ENCODE results near the gene LMAN1.

LMAN1 gene

GRCh38 chr18:59358414-59358711 is 702 bp downstream of the LMAN1 start:
- DNase-seq = no peak

GRCh38 chr18:59357928-59358327 is 1.1 kb downstream of the LMAN1 start:
- no peak for DNase-seq

- no peak for DNase-seq
These were observed 4.3 kb downstream of the LMAN1 start for GRCh38 chr18:59354731-59355130.

- DNase-seq = no peak
These were observed 5.9 kb downstream of the LMAN1 start for GRCh38 chr18:59353079-59353680.

- DNase-seq = no peak
These were observed 6.7 kb downstream of the LMAN1 start for GRCh38 chr18:59352250-59352855.

GRCh38 chr18:59345556-59345955 is 13.5 kb downstream of the LMAN1 start:
- no peak for DNase-seq

- no peak for DNase-seq
These were observed 14.1 kb downstream of the LMAN1 start for GRCh38 chr18:59344996-59345395.

- DNase-seq = no peak
These were observed 15.1 kb downstream of the LMAN1 start for GRCh38 chr18:59343926-59344325.

GRCh38 chr18:59340817-59341216 is 18.2 kb downstream of the LMAN1 start:
- no peak for DNase-seq

- DNase-seq = no peak
These were observed 18.8 kb downstream of the LMAN1 start for GRCh38 chr18:59340312-59340711.

- no peak for DNase-seq
These were observed 26.1 kb downstream of the LMAN1 start for GRCh38 chr18:59332986-59333385.

- DNase-seq = no peak
These were observed 30.4 kb downstream of the LMAN1 start for GRCh38 chr18:59328683-59329082.

- no peak for DNase-seq
These were observed 33.1 kb downstream of the LMAN1 start for GRCh38 chr18:59325965-59326364.

- no peak for DNase-seq
These were observed 34.5 kb downstream of the LMAN1 start for GRCh38 chr18:59324623-59324971.

GRCh38 chr18:59323931-59324622 is 35.0 kb downstream of the LMAN1 start:
- DNase-seq = peak in 1 of 2 experiments; percentile 34

- peak; percentile 16 to 69 for DNase-seq
These were observed 40.5 kb downstream of the LMAN1 start, which contains the start of gene CPLX4 for GRCh38 chr18:59318460-59319050. CPLX4 (minus strand) TSS chr18:59318649; CDS start chr18:59318462, 187 bp downstream.

- no peak for DNase-seq
These were observed 47.4 kb downstream of the LMAN1 start for GRCh38 chr18:59311631-59312030.

- DNase-seq = no peak
These were observed 50.2 kb downstream of the LMAN1 start for GRCh38 chr18:59308938-59309260.

GRCh38 chr18:59308248-59308937 is 50.7 kb downstream of the LMAN1 start:
- peak; percentile 38 to 70 for DNase-seq

- no peak for DNase-seq
These were observed 52.4 kb downstream of the LMAN1 start for GRCh38 chr18:59306640-59307039.

GRCh38 chr18:59305295-59305694 is 53.8 kb downstream of the LMAN1 start:
- peak in 1 of 2 experiments; percentile 61 for DNase-seq

- DNase-seq = peak in 1 of 2 experiments; percentile 47
These were observed 55.3 kb downstream of the LMAN1 start for GRCh38 chr18:59303656-59304195.

GRCh38 chr18:59303006-59303405 is 56.1 kb downstream of the LMAN1 start:
- peak; percentile 93 to 97 for DNase-seq
